Measurements from ENCODE around the gene CXCL14. TPM values are rescaled to one million over a fixed set of nuclear protein-coding genes. Genes with fewer than 3 reads are reported as not detected.
A peak's percentile ranks its signal among the peaks of the same experiment; 100 is the strongest.

The CXCL14 gene
- not detected for total RNA-seq (2013)
- polyA plus RNA-seq (under 1 TPM in 2 of 3 donors, not detected in 1; 0.07 to 0.12 TPM), polyA minus RNA-seq (0.42 and 0.56 TPM in 2 replicates), total RNA-seq (0.14 to 2.4 (median 0.65) reads per million in 11 experiments)

- H2AFZ ChIP-seq (ENCODE audit: insufficient read depth, low read depth, low read length, poor library complexity, severe bottlenecking), result peak within 1 kb of the TSS; percentile 71
- intact Hi-C loops (cut with micrococcal nuclease), result no loop called here
- H3K79me2 ChIP-seq (ENCODE audit: insufficient read depth, low read length), result no peaks in the 10 kb centered on the region
- peak within 1 kb of the TSS; percentile 18 to 70 (median 23) for H3K4me3 ChIP-seq (replicated peaks in 1 of 3; ENCODE audit: low read depth in 2 of 3, low read length in 3 of 3)
- peaks cover 30 to 75% of the 10 kb centered on the region in 2 donors for H3K27me3 ChIP-seq (ENCODE audit: control insufficient read depth in 2 of 2, insufficient read depth in 2 of 2, low read length in 2 of 2)
- H3K36me3 ChIP-seq (replicated peaks in 1 of 2; ENCODE audit: control insufficient read depth in 1 of 2, insufficient read depth in 2 of 2, low read length in 2 of 2), result no peaks in the 10 kb centered on the region
- no peak within 1 kb of the TSS for H3K9ac ChIP-seq (ENCODE audit: insufficient read depth, low read length, poor library complexity, severe bottlenecking)
- peaks cover 52 to 70% (median 70%) of the 10 kb centered on the region in 3 donors for H3K27me3 Mint-ChIP-seq (ENCODE audit: low read depth in 3 of 3)
- H3K4me1 Mint-ChIP-seq, result peaks cover 22% of the 10 kb centered on the region
- peaks cover 0 to 13% of the 10 kb centered on the region in 2 donors for H3K9me3 ChIP-seq (replicated peaks in 1 of 2; ENCODE audit: control insufficient read depth in 1 of 2, insufficient read depth in 1 of 2, low read length in 2 of 2)
- peak within 1 kb of the TSS; percentile 82 for H3K4me2 ChIP-seq (replicated peaks; ENCODE audit: extremely low read depth, low read length, poor library complexity, severe bottlenecking)
- H3K4me1 ChIP-seq (ENCODE audit: control insufficient read depth in 1 of 2, insufficient read depth in 2 of 2, low read length in 2 of 2), result peaks cover 7 to 16% of the 10 kb centered on the region in 2 donors
- H3K36me3 Mint-ChIP-seq, result peaks cover 0 to 6% of the 10 kb centered on the region in 2 donors
- TF ChIP-seq CTCF (IDR thresholded peaks at IDR 0.05), result no peak
- peaks cover 0 to 12% (median 5%) of the 10 kb centered on the region in 7 donors for H3K9me3 Mint-ChIP-seq
- H4K20me1 ChIP-seq (ENCODE audit: insufficient read depth, low read length), result no peaks in the 10 kb centered on the region
- H3K27ac Mint-ChIP-seq, result peak within 1 kb of the TSS in 3 of 7 donors; percentile 40 to 66 (median 44)
- WGBS (ENCODE audit: insufficient coverage), result under 1% methylated on average over 46 of the region's 68 CpGs
- no peak within 1 kb of the TSS for H3K27ac ChIP-seq (ENCODE audit: low read depth in 1 of 2, low read length in 2 of 2)
- H3K4me3 Mint-ChIP-seq, result peak within 1 kb of the TSS; percentile 79 to 93
- DNase-seq, result peak; percentile 45 to 69 (median 45)
These were observed at the start of gene CXCL14 for GRCh38 chr5:135578685-135579341. CXCL14 (minus strand) TSS chr5:135578991; CDS start chr5:135578778, 213 bp downstream.

GRCh38 chr5:135626636-135627035, 47.8 kb upstream of the CXCL14 start:
- Histone ChIP-seq H3K9me3 (replicated peaks in 1 of 2; ENCODE audit: control insufficient read depth in 1 of 2, insufficient read depth in 1 of 2, low read length in 2 of 2) (no peaks in the 10 kb centered on the region), H3K27ac (ENCODE audit: low read depth in 1 of 2, low read length in 2 of 2) (no peak overlapping the region), H2AFZ (ENCODE audit: insufficient read depth, low read depth, low read length, poor library complexity, severe bottlenecking) (no peak overlapping the region), H3K27me3 (ENCODE audit: control insufficient read depth in 2 of 2, insufficient read depth in 2 of 2, low read length in 2 of 2) (no peaks in the 10 kb centered on the region), H3K4me1 (ENCODE audit: control insufficient read depth in 1 of 2, insufficient read depth in 2 of 2, low read length in 2 of 2) (peaks cover 0 to 4% of the 10 kb centered on the region in 2 donors), H3K4me2 (replicated peaks; ENCODE audit: extremely low read depth, low read length, poor library complexity, severe bottlenecking) (no peak overlapping the region), H3K79me2 (ENCODE audit: insufficient read depth, low read length) (no peaks in the 10 kb centered on the region), H4K20me1 (ENCODE audit: insufficient read depth, low read length) (no peaks in the 10 kb centered on the region), H3K4me3 (replicated peaks in 1 of 3; ENCODE audit: low read depth in 2 of 3, low read length in 3 of 3) (no peak overlapping the region), H3K36me3 (replicated peaks in 1 of 2; ENCODE audit: control insufficient read depth in 1 of 2, insufficient read depth in 2 of 2, low read length in 2 of 2) (no peaks in the 10 kb centered on the region), H3K9ac (ENCODE audit: insufficient read depth, low read length, poor library complexity, severe bottlenecking) (no peak overlapping the region)
- H3K36me3 Mint-ChIP-seq, result no peaks in the 10 kb centered on the region
- intact Hi-C loops (cut with micrococcal nuclease), result no loop called here
- peaks cover 0 to 6% (median 2%) of the 10 kb centered on the region in 7 donors for H3K9me3 Mint-ChIP-seq
- 100% methylated on average over 1 of the region's 3 CpGs for WGBS (ENCODE audit: insufficient coverage)
- TF ChIP-seq CTCF (IDR thresholded peaks at IDR 0.05), result no peak
- peaks cover 3% of the 10 kb centered on the region for H3K4me1 Mint-ChIP-seq
- H3K4me3 Mint-ChIP-seq, result no peak overlapping the region
- H3K27me3 Mint-ChIP-seq (ENCODE audit: low read depth in 3 of 3), result peaks cover 7 to 15% (median 10%) of the 10 kb centered on the region in 3 donors
- H3K27ac Mint-ChIP-seq, result no peak overlapping the region
- no peak for DNase-seq

All from CD14-positive monocyte (primary cell).